H1 (cell line): ENCODE measurements around the gene TRMT13. TPM values are rescaled to one million over a fixed set of nuclear protein-coding genes. Genes with fewer than 3 reads are reported as not detected.

ENCODE experiments used
- CTBP2 ChIP-seq: IDR thresholded peaks from 2 replicates; pipeline ENCODE4 v1.7.0; 2011; ENCODE audit warnings: borderline replicate concordance, mild to moderate bottlenecking, moderate library complexity, mixed read lengths, low read length; ENCODE audit not compliant: insufficient read depth, insufficient read length
- FOSL1 ChIP-seq: IDR thresholded peaks from 2 replicates; pipeline ENCODE4 v1.6.1; 2011; ENCODE audit warnings: mild to moderate bottlenecking, low read depth, low read length, moderate library complexity; ENCODE audit not compliant: insufficient read depth
- GTF2F1 ChIP-seq: IDR thresholded peaks from 2 replicates; pipeline ENCODE4 v1.6.1; 2012; ENCODE audit warnings: low read depth, low read length, improper control_type of control experiment, borderline replicate concordance
- RXRA ChIP-seq: IDR thresholded peaks from 2 replicates; pipeline ENCODE4 v1.6.1; 2011; ENCODE audit warnings: low read depth, mild to moderate bottlenecking, low read length, moderate library complexity; ENCODE audit not compliant: insufficient read depth
- TBP ChIP-seq: IDR thresholded peaks from 2 replicates; pipeline ENCODE4 v1.6.1; 2011; ENCODE audit warnings: low read depth, low read length, improper control_type of control experiment
- polyA plus RNA-seq, 7 experiments: library from polyadenylated mRNA; depleted of rRNA in 3 of 7; stranded (reverse) in 5 of 7; unstranded in 2 of 7; fragments of >200 nt in 5 of 7; fragments of 200-250 nt in 2 of 7; gene quantifications; 1 replicate in 5 of 7; 2 replicates in 1 of 7; 4 replicates in 1 of 7; pipeline versions ENCODE4 v1.2.1 to v1.2.3, GENCODE V29; 2011 to 2013; ENCODE audit warnings: missing spikeins in 2 of 7, mixed read lengths in 2 of 7
- total RNA-seq: library from RNA; stranded (reverse); fragmentation: NEBNext Ultra II Directional; extraction: Animal tissue kit (Norgen Biotek cat#: 25700); gene quantifications from 2 replicates; pipeline ENCODE4 v1.2.1, GENCODE V29; 2021

Gene TRMT13
- total and polyA plus RNA-seq, 2 of the 8 experiments (the other 6 are each of a cell fraction or from before 2014, with no cell fraction given): 3.6 to 14.8 TPM

DNA sequence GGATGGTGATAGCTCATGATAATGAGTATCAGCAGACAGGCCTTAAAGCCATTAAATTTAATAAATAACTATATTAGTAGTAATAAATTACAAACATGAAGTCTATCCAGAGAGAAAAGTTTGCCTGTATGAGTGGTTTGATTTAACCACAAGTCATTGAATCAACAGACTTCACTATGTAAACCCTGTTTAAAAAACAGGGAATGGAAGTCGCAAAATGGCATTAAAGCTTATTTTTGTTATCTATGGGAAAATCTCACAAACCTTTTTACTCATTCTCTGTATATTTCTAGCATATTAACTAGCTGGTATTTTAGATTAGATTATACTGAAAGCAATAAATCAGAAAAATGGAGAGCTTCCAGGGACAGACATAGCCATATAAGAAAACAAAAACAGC lies 45.6 kb upstream of the TRMT13 start (continued):
- TF ChIP-seq CTBP2: no peak
- no peak for TF ChIP-seq FOSL1
- no peak for TF ChIP-seq RXRA
- TF ChIP-seq GTF2F1: no peak
- no peak for TF ChIP-seq TBP
